GM23248 (cell line): Measurements from ENCODE around the gene SLC9A6.

Experiments used
- EZH2 ChIP-seq: fragments of 200-600 bp; sonication (generic); IDR thresholded peaks from 2 replicates; pipeline ENCODE4 v1.6.1; 2018; ENCODE audit warnings: antibody characterized with exemption, mild to moderate bottlenecking; ENCODE audit not compliant: insufficient read depth, poor library complexity, severe bottlenecking
- EZH2phosphoT487 ChIP-seq: fragments of 200-600 bp; sonication (generic); IDR thresholded peaks from 2 replicates; pipeline ENCODE4 v1.6.1; 2018; ENCODE audit warnings: antibody characterized with exemption, moderate library complexity, mild to moderate bottlenecking, low read depth; ENCODE audit not compliant: insufficient read depth

- no peak for TF ChIP-seq EZH2phosphoT487
- TF ChIP-seq EZH2: no peak
These were observed 81.9 kb downstream of the SLC9A6 start for GRCh38 chrX:136067097-136067496.
